Smooth muscle cell (in vitro differentiated cells): Measurements from ENCODE around the gene NXF1. TPM values are rescaled to one million over a fixed set of nuclear protein-coding genes. Genes with fewer than 3 reads are reported as not detected.

Source experiments
- DNase-seq: peaks from one replicate; lab custom pipeline; 2025; ENCODE audit not compliant: unreplicated experiment; lab: John Stamatoyannopoulos, UW
- H2AFZ ChIP-seq: fragments of 200-600 bp; sonication (generic); 2 replicates; pipeline ENCODE4 v1.6.0; 2016; ENCODE audit warnings: antibody characterized with exemption, low read depth, mild to moderate bottlenecking
- H3F3A ChIP-seq: fragments of 200-600 bp; sonication (generic); 2 replicates; pipeline ENCODE4 v1.6.0; 2017; ENCODE audit warnings: antibody characterized with exemption, low read depth
- H3K27ac ChIP-seq: fragments of 200-600 bp; sonication (generic); 2 replicates; pipeline ENCODE4 v1.5.1; 2016; ENCODE audit warnings: low read depth, mild to moderate bottlenecking
- H3K27me3 ChIP-seq: fragments of 200-600 bp; sonication (generic); 2 replicates; pipeline ENCODE4 v1.6.1; 2016; ENCODE audit warnings: low read depth, mild to moderate bottlenecking
- H3K36me3 ChIP-seq: fragments of 200-600 bp; sonication (generic); 2 replicates; pipeline ENCODE4 v1.5.1; 2016; ENCODE audit warnings: low read depth
- H3K4me1 ChIP-seq: fragments of 200-600 bp; sonication (generic); 2 replicates; pipeline ENCODE4 v1.5.1; 2016; ENCODE audit warnings: low read depth
- H3K4me2 ChIP-seq: fragments of 200-600 bp; sonication (generic); 2 replicates; pipeline ENCODE4 v1.6.0; 2016; ENCODE audit warnings: mild to moderate bottlenecking
- H3K4me3 ChIP-seq: fragments of 200-600 bp; sonication (generic); 2 replicates; pipeline ENCODE4 v1.5.1; 2016; ENCODE audit warnings: mild to moderate bottlenecking
- H3K79me2 ChIP-seq: fragments of 200-600 bp; sonication (generic); 2 replicates; pipeline ENCODE4 v1.6.0; 2016; ENCODE audit warnings: low read depth, mild to moderate bottlenecking
- H3K9ac ChIP-seq: fragments of 200-600 bp; sonication (generic); 2 replicates; pipeline ENCODE4 v1.6.0; 2016; ENCODE audit warnings: low read depth
- H3K9me3 ChIP-seq: fragments of 200-600 bp; sonication (generic); replicated peaks from 2 replicates; pipeline ENCODE4 v1.5.1; 2016; ENCODE audit warnings: low read depth
- H4K20me1 ChIP-seq: fragments of 200-600 bp; sonication (generic); 2 replicates; pipeline ENCODE4 v1.6.0; 2016; ENCODE audit warnings: low read depth
- CTCF ChIP-seq: fragments of 200-600 bp; sonication (generic); IDR thresholded peaks from 2 replicates; pipeline ENCODE4 v1.5.1; 2017; ENCODE audit warnings: borderline replicate concordance, mild to moderate bottlenecking, antibody characterized with exemption; ENCODE audit not compliant: insufficient read depth, poor library complexity, severe bottlenecking
- WGBS: methylation state at CpG from one replicate; pipeline ENCODE4 v1.1.7; 2016; ENCODE audit warnings: low lambda C conversion rate; 5-methylcytosine and 5-hydroxymethylcytosine counted together
- polyA plus RNA-seq: library from polyadenylated mRNA; unstranded; fragments of >200 nt; fragmentation: Nextera tagmentation; extraction: Ambion mirVana; gene quantifications from 2 replicates; pipeline ENCODE4 v1.2.1, GENCODE V29; 2016
- total RNA-seq: library from RNA; depleted of rRNA; stranded (reverse); fragments of >200 nt; gene quantifications from 2 replicates; pipeline ENCODE4 v1.2.3, GENCODE V29; 2014

Gene NXF1
- total and polyA plus RNA-seq, 2 experiments from 2014 or later: 33.4 to 46.5 TPM

- Histone ChIP-seq H3K27me3 (no peaks in the 10 kb centered on the region), H3F3A (peaks cover 14% of the 10 kb centered on the region), H3K4me2 (no peak overlapping the region), H3K36me3 (peaks cover 28% of the 10 kb centered on the region), H3K4me3 (no peak overlapping the region), H3K4me1 (peaks cover 7% of the 10 kb centered on the region), H3K9me3 (no peaks in the 10 kb centered on the region), H3K9ac (no peak overlapping the region), H4K20me1 (peaks cover 26% of the 10 kb centered on the region), H3K79me2 (peaks cover 27% of the 10 kb centered on the region), H3K27ac (no peak overlapping the region), H2AFZ (no peak overlapping the region)
- 98% methylated on average over 10 of the region's 10 CpGs for WGBS
- TF ChIP-seq CTCF: no peak
- DNase-seq: no peak
These were observed 5.8 kb downstream of the NXF1 start for GRCh38 chr11:62799486-62799885.

GRCh38 chr11:62796281-62796680 lies 9.0 kb downstream of the NXF1 start:
- H3K27me3 ChIP-seq: no peaks in the 10 kb centered on the region
- no peak for DNase-seq
- no peak overlapping the region for H2AFZ ChIP-seq
- H4K20me1 ChIP-seq: no peaks in the 10 kb centered on the region
- H3K9me3 ChIP-seq: no peaks in the 10 kb centered on the region
- H3K27ac ChIP-seq: no peak overlapping the region
- H3F3A ChIP-seq: peaks cover 39% of the 10 kb centered on the region
- no peak overlapping the region for H3K4me2 ChIP-seq
- 80% methylated on average over 7 of the region's 7 CpGs for WGBS
- peaks cover 7% of the 10 kb centered on the region for H3K4me1 ChIP-seq
- H3K79me2 ChIP-seq: peaks cover 5% of the 10 kb centered on the region
- TF ChIP-seq CTCF: no peak
- peaks cover 27% of the 10 kb centered on the region for H3K36me3 ChIP-seq
- no peak overlapping the region for H3K9ac ChIP-seq
- no peak overlapping the region for H3K4me3 ChIP-seq

GRCh38 chr11:62794201-62794775 lies 11.0 kb downstream of the NXF1 start:
- peaks cover 14% of the 10 kb centered on the region for H3K4me1 ChIP-seq
- H3K9ac ChIP-seq: no peak overlapping the region
- H2AFZ ChIP-seq: no peak overlapping the region
- no peak for TF ChIP-seq CTCF
- 75% methylated on average over 8 of the region's 8 CpGs for WGBS
- peaks cover 44% of the 10 kb centered on the region for H3F3A ChIP-seq
- peak overlapping the region; percentile 17 for H3K27ac ChIP-seq
- no peaks in the 10 kb centered on the region for H3K9me3 ChIP-seq
- H3K36me3 ChIP-seq: peaks cover 19% of the 10 kb centered on the region
- no peak overlapping the region for H3K4me3 ChIP-seq
- no peaks in the 10 kb centered on the region for H4K20me1 ChIP-seq
- DNase-seq: no peak
- no peak overlapping the region for H3K4me2 ChIP-seq
- H3K79me2 ChIP-seq: peaks cover 25% of the 10 kb centered on the region
- no peaks in the 10 kb centered on the region for H3K27me3 ChIP-seq

GRCh38 chr11:62792202-62792575 lies 13.1 kb downstream of the NXF1 start:
- peaks cover 51% of the 10 kb centered on the region for H3F3A ChIP-seq
- H3K36me3 ChIP-seq: peaks cover 19% of the 10 kb centered on the region
- peak overlapping the region; percentile 98 for H3K4me2 ChIP-seq
- H3K4me3 ChIP-seq: peak overlapping the region; percentile 96
- peak; percentile 42 for DNase-seq
- H3K9ac ChIP-seq: peak overlapping the region; percentile 86
- no peak for TF ChIP-seq CTCF
- no peaks in the 10 kb centered on the region for H3K9me3 ChIP-seq
- H3K27ac ChIP-seq: peak overlapping the region; percentile 88
- 7% methylated on average over 11 of the region's 11 CpGs for WGBS
- peaks cover 5% of the 10 kb centered on the region for H4K20me1 ChIP-seq
- peaks cover 14% of the 10 kb centered on the region for H3K4me1 ChIP-seq
- H2AFZ ChIP-seq: no peak overlapping the region
- H3K79me2 ChIP-seq: peaks cover 39% of the 10 kb centered on the region
- H3K27me3 ChIP-seq: no peaks in the 10 kb centered on the region
